ENCODE measurements around the gene PRM2. TPM values are rescaled to one million over a fixed set of nuclear protein-coding genes. Genes with fewer than 3 reads are reported as not detected.

PRM2 gene
- total and polyA plus RNA-seq, 2 experiments from 2014 or later = not detected

DNA sequence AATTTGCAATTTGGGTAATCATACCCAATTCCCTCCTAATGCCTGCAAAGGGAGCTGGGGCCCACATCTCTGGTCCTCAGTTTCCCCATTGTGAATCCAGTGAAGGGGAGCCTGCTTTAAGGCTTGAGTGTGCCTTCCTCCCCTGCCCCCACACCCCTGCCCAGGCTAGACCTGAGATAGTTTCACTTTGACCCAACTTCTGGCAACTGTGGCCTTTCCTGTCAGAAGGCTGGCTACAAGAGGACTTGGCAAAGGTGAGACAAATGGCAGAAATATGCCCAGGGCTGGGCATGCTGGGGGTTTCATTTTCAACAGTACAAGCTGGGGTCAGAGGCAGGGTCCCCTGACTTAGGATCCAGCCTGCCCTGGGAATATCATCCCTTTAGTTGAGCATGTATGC is 30.3 kb downstream of the PRM2 start:
- H3F3A ChIP-seq (replicated peaks; ENCODE audit: low read depth) = peaks cover 16% of the 10 kb centered on the region

More for the DNA sequence above, 30.3 kb downstream of the PRM2 start:
- no peaks in the 10 kb centered on the region for H3K36me3 ChIP-seq (ENCODE audit: insufficient read depth)
- no peak for TF ChIP-seq POLR2AphosphoS5 (IDR thresholded peaks at IDR 0.05; ENCODE audit: low read depth)
- TF ChIP-seq EZH2phosphoT487 (IDR thresholded peaks at IDR 0.05; ENCODE audit: unreplicated experiment) = no peak
- TF ChIP-seq EZH2 (IDR thresholded peaks at IDR 0.05; ENCODE audit: low read depth, unreplicated experiment) = no peak
- TF ChIP-seq, protein P1, sequence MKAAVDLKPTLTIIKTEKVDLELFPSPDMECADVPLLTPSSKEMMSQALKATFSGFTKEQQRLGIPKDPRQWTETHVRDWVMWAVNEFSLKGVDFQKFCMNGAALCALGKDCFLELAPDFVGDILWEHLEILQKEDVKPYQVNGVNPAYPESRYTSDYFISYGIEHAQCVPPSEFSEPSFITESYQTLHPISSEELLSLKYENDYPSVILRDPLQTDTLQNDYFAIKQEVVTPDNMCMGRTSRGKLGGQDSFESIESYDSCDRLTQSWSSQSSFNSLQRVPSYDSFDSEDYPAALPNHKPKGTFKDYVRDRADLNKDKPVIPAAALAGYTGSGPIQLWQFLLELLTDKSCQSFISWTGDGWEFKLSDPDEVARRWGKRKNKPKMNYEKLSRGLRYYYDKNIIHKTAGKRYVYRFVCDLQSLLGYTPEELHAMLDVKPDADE (IDR thresholded peaks at IDR 0.05) = no peak
- TF ChIP-seq STAT1 (IDR thresholded peaks at IDR 0.05; ENCODE audit: unreplicated experiment) = no peak
- TF ChIP-seq, protein P2, sequence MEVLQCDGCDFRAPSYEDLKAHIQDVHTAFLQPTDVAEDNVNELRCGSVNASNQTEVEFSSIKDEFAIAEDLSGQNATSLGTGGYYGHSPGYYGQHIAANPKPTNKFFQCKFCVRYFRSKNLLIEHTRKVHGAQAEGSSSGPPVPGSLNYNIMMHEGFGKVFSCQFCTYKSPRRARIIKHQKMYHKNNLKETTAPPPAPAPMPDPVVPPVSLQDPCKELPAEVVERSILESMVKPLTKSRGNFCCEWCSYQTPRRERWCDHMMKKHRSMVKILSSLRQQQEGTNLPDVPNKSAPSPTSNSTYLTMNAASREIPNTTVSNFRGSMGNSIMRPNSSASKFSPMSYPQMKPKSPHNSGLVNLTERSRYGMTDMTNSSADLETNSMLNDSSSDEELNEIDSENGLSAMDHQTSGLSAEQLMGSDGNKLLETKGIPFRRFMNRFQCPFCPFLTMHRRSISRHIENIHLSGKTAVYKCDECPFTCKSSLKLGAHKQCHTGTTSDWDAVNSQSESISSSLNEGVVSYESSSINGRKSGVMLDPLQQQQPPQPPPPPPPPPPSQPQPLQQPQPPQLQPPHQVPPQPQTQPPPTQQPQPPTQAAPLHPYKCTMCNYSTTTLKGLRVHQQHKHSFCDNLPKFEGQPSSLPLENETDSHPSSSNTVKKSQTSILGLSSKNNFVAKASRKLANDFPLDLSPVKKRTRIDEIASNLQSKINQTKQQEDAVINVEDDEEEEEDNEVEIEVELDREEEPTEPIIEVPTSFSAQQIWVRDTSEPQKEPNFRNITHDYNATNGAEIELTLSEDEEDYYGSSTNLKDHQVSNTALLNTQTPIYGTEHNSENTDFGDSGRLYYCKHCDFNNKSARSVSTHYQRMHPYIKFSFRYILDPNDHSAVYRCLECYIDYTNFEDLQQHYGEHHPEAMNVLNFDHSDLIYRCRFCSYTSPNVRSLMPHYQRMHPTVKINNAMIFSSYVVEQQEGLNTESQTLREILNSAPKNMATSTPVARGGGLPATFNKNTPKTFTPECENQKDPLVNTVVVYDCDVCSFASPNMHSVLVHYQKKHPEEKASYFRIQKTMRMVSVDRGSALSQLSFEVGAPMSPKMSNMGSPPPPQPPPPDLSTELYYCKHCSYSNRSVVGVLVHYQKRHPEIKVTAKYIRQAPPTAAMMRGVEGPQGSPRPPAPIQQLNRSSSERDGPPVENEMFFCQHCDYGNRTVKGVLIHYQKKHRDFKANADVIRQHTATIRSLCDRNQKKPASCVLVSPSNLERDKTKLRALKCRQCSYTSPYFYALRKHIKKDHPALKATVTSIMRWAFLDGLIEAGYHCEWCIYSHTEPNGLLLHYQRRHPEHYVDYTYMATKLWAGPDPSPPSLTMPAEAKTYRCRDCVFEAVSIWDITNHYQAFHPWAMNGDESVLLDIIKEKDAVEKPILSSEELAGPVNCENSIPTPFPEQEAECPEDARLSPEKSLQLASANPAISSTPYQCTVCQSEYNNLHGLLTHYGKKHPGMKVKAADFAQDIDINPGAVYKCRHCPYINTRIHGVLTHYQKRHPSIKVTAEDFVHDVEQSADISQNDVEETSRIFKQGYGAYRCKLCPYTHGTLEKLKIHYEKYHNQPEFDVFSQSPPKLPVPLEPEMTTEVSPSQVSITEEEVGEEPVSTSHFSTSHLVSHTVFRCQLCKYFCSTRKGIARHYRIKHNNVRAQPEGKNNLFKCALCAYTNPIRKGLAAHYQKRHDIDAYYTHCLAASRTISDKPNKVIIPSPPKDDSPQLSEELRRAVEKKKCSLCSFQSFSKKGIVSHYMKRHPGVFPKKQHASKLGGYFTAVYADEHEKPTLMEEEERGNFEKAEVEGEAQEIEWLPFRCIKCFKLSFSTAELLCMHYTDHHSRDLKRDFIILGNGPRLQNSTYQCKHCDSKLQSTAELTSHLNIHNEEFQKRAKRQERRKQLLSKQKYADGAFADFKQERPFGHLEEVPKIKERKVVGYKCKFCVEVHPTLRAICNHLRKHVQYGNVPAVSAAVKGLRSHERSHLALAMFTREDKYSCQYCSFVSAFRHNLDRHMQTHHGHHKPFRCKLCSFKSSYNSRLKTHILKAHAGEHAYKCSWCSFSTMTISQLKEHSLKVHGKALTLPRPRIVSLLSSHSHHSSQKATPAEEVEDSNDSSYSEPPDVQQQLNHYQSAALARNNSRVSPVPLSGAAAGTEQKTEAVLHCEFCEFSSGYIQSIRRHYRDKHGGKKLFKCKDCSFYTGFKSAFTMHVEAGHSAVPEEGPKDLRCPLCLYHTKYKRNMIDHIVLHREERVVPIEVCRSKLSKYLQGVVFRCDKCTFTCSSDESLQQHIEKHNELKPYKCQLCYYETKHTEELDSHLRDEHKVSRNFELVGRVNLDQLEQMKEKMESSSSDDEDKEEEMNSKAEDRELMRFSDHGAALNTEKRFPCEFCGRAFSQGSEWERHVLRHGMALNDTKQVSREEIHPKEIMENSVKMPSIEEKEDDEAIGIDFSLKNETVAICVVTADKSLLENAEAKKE (CRISPR knock-in tag; IDR thresholded peaks at IDR 0.05) = no peak
- TF ChIP-seq, protein P3, sequence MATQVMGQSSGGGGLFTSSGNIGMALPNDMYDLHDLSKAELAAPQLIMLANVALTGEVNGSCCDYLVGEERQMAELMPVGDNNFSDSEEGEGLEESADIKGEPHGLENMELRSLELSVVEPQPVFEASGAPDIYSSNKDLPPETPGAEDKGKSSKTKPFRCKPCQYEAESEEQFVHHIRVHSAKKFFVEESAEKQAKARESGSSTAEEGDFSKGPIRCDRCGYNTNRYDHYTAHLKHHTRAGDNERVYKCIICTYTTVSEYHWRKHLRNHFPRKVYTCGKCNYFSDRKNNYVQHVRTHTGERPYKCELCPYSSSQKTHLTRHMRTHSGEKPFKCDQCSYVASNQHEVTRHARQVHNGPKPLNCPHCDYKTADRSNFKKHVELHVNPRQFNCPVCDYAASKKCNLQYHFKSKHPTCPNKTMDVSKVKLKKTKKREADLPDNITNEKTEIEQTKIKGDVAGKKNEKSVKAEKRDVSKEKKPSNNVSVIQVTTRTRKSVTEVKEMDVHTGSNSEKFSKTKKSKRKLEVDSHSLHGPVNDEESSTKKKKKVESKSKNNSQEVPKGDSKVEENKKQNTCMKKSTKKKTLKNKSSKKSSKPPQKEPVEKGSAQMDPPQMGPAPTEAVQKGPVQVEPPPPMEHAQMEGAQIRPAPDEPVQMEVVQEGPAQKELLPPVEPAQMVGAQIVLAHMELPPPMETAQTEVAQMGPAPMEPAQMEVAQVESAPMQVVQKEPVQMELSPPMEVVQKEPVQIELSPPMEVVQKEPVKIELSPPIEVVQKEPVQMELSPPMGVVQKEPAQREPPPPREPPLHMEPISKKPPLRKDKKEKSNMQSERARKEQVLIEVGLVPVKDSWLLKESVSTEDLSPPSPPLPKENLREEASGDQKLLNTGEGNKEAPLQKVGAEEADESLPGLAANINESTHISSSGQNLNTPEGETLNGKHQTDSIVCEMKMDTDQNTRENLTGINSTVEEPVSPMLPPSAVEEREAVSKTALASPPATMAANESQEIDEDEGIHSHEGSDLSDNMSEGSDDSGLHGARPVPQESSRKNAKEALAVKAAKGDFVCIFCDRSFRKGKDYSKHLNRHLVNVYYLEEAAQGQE (IDR thresholded peaks at IDR 0.05; ENCODE audit: unreplicated experiment) = no peak
- no peak for TF ChIP-seq ZNF114 (CRISPR knock-in tag; IDR thresholded peaks at IDR 0.05)
- TF ChIP-seq, protein P4, sequence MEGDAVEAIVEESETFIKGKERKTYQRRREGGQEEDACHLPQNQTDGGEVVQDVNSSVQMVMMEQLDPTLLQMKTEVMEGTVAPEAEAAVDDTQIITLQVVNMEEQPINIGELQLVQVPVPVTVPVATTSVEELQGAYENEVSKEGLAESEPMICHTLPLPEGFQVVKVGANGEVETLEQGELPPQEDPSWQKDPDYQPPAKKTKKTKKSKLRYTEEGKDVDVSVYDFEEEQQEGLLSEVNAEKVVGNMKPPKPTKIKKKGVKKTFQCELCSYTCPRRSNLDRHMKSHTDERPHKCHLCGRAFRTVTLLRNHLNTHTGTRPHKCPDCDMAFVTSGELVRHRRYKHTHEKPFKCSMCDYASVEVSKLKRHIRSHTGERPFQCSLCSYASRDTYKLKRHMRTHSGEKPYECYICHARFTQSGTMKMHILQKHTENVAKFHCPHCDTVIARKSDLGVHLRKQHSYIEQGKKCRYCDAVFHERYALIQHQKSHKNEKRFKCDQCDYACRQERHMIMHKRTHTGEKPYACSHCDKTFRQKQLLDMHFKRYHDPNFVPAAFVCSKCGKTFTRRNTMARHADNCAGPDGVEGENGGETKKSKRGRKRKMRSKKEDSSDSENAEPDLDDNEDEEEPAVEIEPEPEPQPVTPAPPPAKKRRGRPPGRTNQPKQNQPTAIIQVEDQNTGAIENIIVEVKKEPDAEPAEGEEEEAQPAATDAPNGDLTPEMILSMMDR (conservative IDR thresholded peaks at IDR 0.05; ENCODE audit: low read depth in 2 of 2) = no peak
- TF ChIP-seq NANOG (IDR thresholded peaks at IDR 0.05; ENCODE audit: borderline replicate concordance) = no peak
- no peak for TF ChIP-seq JUNB (IDR thresholded peaks at IDR 0.05; ENCODE audit: unreplicated experiment)
- no peak for TF ChIP-seq ZNF331 (CRISPR knock-in tag; IDR thresholded peaks at IDR 0.05; ENCODE audit: low read depth)
- TF ChIP-seq CREB1 (CRISPR knock-in tag; IDR thresholded peaks at IDR 0.05; ENCODE audit: low read depth) = no peak
- DNase-seq (ENCODE audit: low spot score) (no peak), ATAC-seq (no peak)
- H4K20me1 ChIP-seq (replicated peaks; ENCODE audit: insufficient read depth) = no peaks in the 10 kb centered on the region
- Mint-ChIP-seq H3K4me1 (peaks cover 6% of the 10 kb centered on the region), H3K9me3 (no peaks in the 10 kb centered on the region), H3K27ac (no peak overlapping the region), H3K27me3 (ENCODE audit: insufficient read depth, low read depth, poor library complexity) (peaks cover 10% of the 10 kb centered on the region), H3K4me3 (no peak overlapping the region), H3K36me3 (ENCODE audit: low read depth) (no peaks in the 10 kb centered on the region; the same call in 2 of the 3 replicates)
- H3K4me1 ChIP-seq (ENCODE audit: insufficient read depth) = peaks cover 6% of the 10 kb centered on the region
- H3K79me2 ChIP-seq (replicated peaks; ENCODE audit: insufficient read depth) = no peaks in the 10 kb centered on the region
- H3K9me2 ChIP-seq (ENCODE audit: insufficient read depth) = no peaks in the 10 kb centered on the region
- no peak overlapping the region for H3K4me3 ChIP-seq
- H3K27me3 ChIP-seq (ENCODE audit: insufficient read depth) = no peaks in the 10 kb centered on the region
- H3K4me2 ChIP-seq = no peak overlapping the region
- no peak overlapping the region for H2AFZ ChIP-seq
- no peak overlapping the region for H3K27ac ChIP-seq (ENCODE audit: low read depth)
